Natural killer cell (primary cell): ENCODE results near the gene NKAPL. TPM values are rescaled to one million over a fixed set of nuclear protein-coding genes. Genes with fewer than 3 reads are reported as not detected.
A peak's percentile ranks its signal among the peaks of the same experiment; 100 is the strongest.

Experiments
- ATAC-seq, 3 donors: fragments of 150-1000 bp in 2 of 3; fragments of 200-7000 bp in 1 of 3; cut with Tn5 transposase; 1 replicate in 1 of 3; 2 replicates in 2 of 3; pipeline ENCODE4 v1.10.0; 2021; ENCODE audit warnings: mild to moderate bottlenecking in 2 of 3, moderate library complexity in 2 of 3
- DNase-seq, 2 donors: peaks; one replicate each; pipeline versions ENCODE4 v3.0.0 to v3.0.0-alpha.2; 2013 to 2021; ENCODE audit warnings: mixed read lengths in 1 of 2
- H3K27ac ChIP-seq: one replicate; pipeline ENCODE4 v1.5.1; 2013; ENCODE audit warnings: mild to moderate bottlenecking, low read length
- H3K27me3 ChIP-seq: one replicate; pipeline ENCODE4 v1.6.1; 2013; ENCODE audit warnings: low read length; ENCODE audit not compliant: control insufficient read depth, insufficient read depth
- H3K36me3 ChIP-seq: one replicate; pipeline ENCODE4 v1.6.1; 2013; ENCODE audit warnings: low read length; ENCODE audit not compliant: control insufficient read depth, insufficient read depth
- H3K4me1 ChIP-seq: one replicate; pipeline ENCODE4 v1.6.1; 2013; ENCODE audit warnings: low read length; ENCODE audit not compliant: control insufficient read depth, insufficient read depth
- H3K4me3 ChIP-seq: one replicate; pipeline ENCODE4 v1.5.1; 2013; ENCODE audit warnings: low read length
- H3K9me3 ChIP-seq: one replicate; pipeline ENCODE4 v1.6.1; 2013; ENCODE audit warnings: low read length; ENCODE audit not compliant: control insufficient read depth, insufficient read depth
- H3K27ac Mint-ChIP-seq, 2 donors: one replicate each; pipeline ENCODE4 v1.8.0; 2022; ENCODE audit warnings: mild to moderate bottlenecking in 2 of 2, mixed read lengths in 2 of 2, moderate library complexity in 1 of 2
- H3K27me3 Mint-ChIP-seq, 2 donors: one replicate each; pipeline ENCODE4 v1.8.0; 2022; ENCODE audit warnings: low read depth in 2 of 2, mixed read lengths in 2 of 2
- H3K36me3 Mint-ChIP-seq: one replicate; pipeline ENCODE4 v1.8.0; 2022; ENCODE audit warnings: mixed read lengths
- H3K4me1 Mint-ChIP-seq, 2 donors: one replicate each; pipeline ENCODE4 v1.8.0; 2022; ENCODE audit warnings: mixed read lengths in 2 of 2
- H3K4me3 Mint-ChIP-seq: one replicate; pipeline ENCODE4 v1.8.0; 2022; ENCODE audit warnings: mild to moderate bottlenecking, moderate library complexity, mixed read lengths
- H3K9me3 Mint-ChIP-seq, 2 donors: one replicate each; pipeline ENCODE4 v1.8.0; 2022; ENCODE audit warnings: mixed read lengths in 2 of 2
- CTCF ChIP-seq: fragments of 200-600 bp; IDR thresholded peaks from one replicate; pipeline ENCODE4 v1.8.0; 2022; ENCODE audit warnings: antibody characterized with exemption
- WGBS: methylation state at CpG from one replicate; pipeline ENCODE4 v1.1.7; 2013; ENCODE audit warnings: missing lambda C conversion rate; ENCODE audit not compliant: insufficient coverage; 5-methylcytosine and 5-hydroxymethylcytosine counted together
- intact Hi-C: fragments of 100-400 bp; cut with micrococcal nuclease; formaldehyde crosslinking; loops from one replicate; pipeline ENCODE4 v1.14.2; 2022
- total RNA-seq, 4 donors: library from RNA; stranded (reverse); fragments of 120-200 nt in 1 of 4; gene quantifications; one replicate each; pipeline versions ENCODE4 v1.2.3 to v1.2.4, GENCODE V29; 2013 to 2022

Gene NKAPL
- total RNA-seq, 3 donors from 2014 or later (not counting 1 experiment from before 2014, with no cell fraction given), result 0.31 to 0.36 TPM; not detected in 1

DNA sequence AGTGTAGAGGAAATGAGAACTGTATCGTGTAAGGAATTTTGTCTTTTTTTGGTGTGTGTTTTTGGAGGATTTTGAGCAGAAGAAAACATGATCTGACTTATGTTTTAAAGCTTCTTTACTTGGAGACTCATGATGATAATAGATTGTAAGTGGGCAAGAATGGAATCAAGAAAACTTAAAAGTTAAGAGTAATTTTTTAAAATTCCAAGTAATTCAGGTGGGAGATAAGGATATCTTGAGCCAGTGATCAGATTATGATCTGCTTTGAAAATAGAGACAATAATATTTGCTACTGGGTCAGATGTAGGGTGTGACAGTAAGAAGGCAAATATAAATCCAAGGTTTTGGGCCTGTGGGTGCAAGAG is 8.6 kb downstream of the NKAPL start:
- peaks cover 5% of the 10 kb centered on the region for H3K36me3 Mint-ChIP-seq
- peaks cover 5 to 25% of the 10 kb centered on the region in 2 donors for H3K27me3 Mint-ChIP-seq
- TF ChIP-seq CTCF, result no peak
- ATAC-seq (no peak), DNase-seq (no peak)
- Histone ChIP-seq H3K4me3 (peak overlapping the region; percentile 100), H3K9me3 (no peaks in the 10 kb centered on the region), H3K4me1 (peaks cover 6% of the 10 kb centered on the region), H3K36me3 (peaks cover 8% of the 10 kb centered on the region), H3K27ac (peak overlapping the region; percentile 90), H3K27me3 (no peaks in the 10 kb centered on the region)
- intact Hi-C loops, result loop anchor here (1.0 to 5.0 kb wide), 5 partner anchors 15 to 145 kb away; partner anchors contain the start of genes ZKSCAN4 and ZSCAN16
- H3K4me3 Mint-ChIP-seq, result no peak overlapping the region
- H3K4me1 Mint-ChIP-seq, result no peaks in the 10 kb centered on the region
- H3K9me3 Mint-ChIP-seq, result no peaks in the 10 kb centered on the region
- 5% methylated on average over 1 of the region's 1 CpG for WGBS
- no peak overlapping the region for H3K27ac Mint-ChIP-seq

GRCh38 chr6:28269492-28269891 is 10.4 kb downstream of the NKAPL start:
- ATAC-seq (no peak), DNase-seq (no peak)
- Mint-ChIP-seq H3K9me3 (no peaks in the 10 kb centered on the region), H3K27me3 (peaks cover 2 to 7% of the 10 kb centered on the region in 2 donors), H3K4me1 (no peaks in the 10 kb centered on the region), H3K4me3 (no peak overlapping the region), H3K36me3 (peaks cover 14% of the 10 kb centered on the region), H3K27ac (no peak overlapping the region)
- Histone ChIP-seq H3K4me1 (peaks cover 6% of the 10 kb centered on the region), H3K27ac (no peak overlapping the region), H3K36me3 (peaks cover 23% of the 10 kb centered on the region), H3K4me3 (no peak overlapping the region), H3K9me3 (no peaks in the 10 kb centered on the region), H3K27me3 (no peaks in the 10 kb centered on the region)
- intact Hi-C loops, result loop anchor here (5.0 kb wide), 2 partner anchors 52 to 147 kb away; partner anchors contain the start of gene ZSCAN16
- TF ChIP-seq CTCF, result no peak

DNA sequence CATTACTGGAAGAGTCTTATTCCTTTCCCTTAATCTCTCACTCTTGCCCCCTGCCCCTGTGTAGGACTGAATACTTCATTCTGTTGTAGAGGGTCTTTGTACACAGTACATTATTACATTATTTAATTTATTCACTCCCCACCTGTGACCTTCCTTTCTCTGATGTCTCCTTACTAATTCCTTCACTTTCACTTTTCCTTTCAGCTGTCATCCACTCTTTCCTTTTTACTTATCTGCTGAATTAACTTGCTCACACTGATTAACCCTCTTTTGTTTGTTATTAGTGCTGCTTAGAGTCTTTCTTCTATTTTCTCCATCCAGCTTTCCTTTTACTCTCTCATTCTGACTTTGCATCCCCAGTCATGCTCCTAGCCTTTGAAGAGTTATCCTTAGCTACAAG is 15.8 kb downstream of the NKAPL start:
- DNase-seq (no peak), ATAC-seq (no peak)
- no peaks in the 10 kb centered on the region for H3K4me1 ChIP-seq
- H3K36me3 ChIP-seq, result peaks cover 53% of the 10 kb centered on the region
- H3K27ac Mint-ChIP-seq, result peak overlapping the region in 1 of 2 donors; percentile 24
- intact Hi-C loops, result no loop called here
- no peak overlapping the region for H3K4me3 ChIP-seq
- H3K4me3 Mint-ChIP-seq, result no peak overlapping the region
- no peak for TF ChIP-seq CTCF
- H3K36me3 Mint-ChIP-seq, result peaks cover 28% of the 10 kb centered on the region
- peaks cover 0 to 6% of the 10 kb centered on the region in 2 donors for H3K4me1 Mint-ChIP-seq
- H3K9me3 Mint-ChIP-seq, result no peaks in the 10 kb centered on the region
- no peaks in the 10 kb centered on the region for H3K9me3 ChIP-seq
- H3K27me3 ChIP-seq, result no peaks in the 10 kb centered on the region
- no peak overlapping the region for H3K27ac ChIP-seq
- no peaks in the 10 kb centered on the region for H3K27me3 Mint-ChIP-seq

DNA sequence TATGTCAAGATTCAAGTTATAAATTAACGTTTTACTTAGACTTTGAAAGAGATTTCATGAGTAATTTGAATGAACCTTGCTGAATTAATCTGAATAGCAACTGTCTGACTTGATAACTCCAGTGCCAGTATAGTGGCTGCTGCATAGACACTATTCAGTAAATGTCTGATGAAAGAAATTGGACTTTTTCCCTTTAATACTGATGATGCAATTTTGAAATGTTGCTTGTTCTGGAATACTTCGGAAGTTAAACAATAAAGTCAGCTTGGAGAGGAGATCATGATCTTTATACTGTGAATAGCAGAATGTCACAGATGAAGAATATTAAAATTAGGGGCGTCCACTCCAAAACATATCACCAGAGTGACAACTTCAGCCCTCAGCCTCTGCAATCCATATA is 18.6 kb downstream of the NKAPL start:
- TF ChIP-seq CTCF, result no peak
- Histone ChIP-seq H3K9me3 (no peaks in the 10 kb centered on the region), H3K36me3 (peaks cover 45% of the 10 kb centered on the region), H3K4me3 (no peak overlapping the region), H3K27ac (no peak overlapping the region), H3K4me1 (peaks cover 9% of the 10 kb centered on the region), H3K27me3 (peaks cover 10% of the 10 kb centered on the region)
- Mint-ChIP-seq H3K4me1 (peaks cover 8 to 14% of the 10 kb centered on the region in 2 donors), H3K27ac (no peak overlapping the region), H3K9me3 (no peaks in the 10 kb centered on the region), H3K4me3 (no peak overlapping the region), H3K36me3 (peaks cover 29% of the 10 kb centered on the region), H3K27me3 (peaks cover 11 to 12% of the 10 kb centered on the region in 2 donors)
- WGBS, result 96% methylated on average over 3 of the region's 3 CpGs
- ATAC-seq (no peak), DNase-seq (no peak)
- intact Hi-C loops, result no loop called here
